ENCODE results near the gene GGACT.
A peak's percentile ranks its signal among the peaks of the same experiment; 100 is the strongest.

The GGACT gene

DNA sequence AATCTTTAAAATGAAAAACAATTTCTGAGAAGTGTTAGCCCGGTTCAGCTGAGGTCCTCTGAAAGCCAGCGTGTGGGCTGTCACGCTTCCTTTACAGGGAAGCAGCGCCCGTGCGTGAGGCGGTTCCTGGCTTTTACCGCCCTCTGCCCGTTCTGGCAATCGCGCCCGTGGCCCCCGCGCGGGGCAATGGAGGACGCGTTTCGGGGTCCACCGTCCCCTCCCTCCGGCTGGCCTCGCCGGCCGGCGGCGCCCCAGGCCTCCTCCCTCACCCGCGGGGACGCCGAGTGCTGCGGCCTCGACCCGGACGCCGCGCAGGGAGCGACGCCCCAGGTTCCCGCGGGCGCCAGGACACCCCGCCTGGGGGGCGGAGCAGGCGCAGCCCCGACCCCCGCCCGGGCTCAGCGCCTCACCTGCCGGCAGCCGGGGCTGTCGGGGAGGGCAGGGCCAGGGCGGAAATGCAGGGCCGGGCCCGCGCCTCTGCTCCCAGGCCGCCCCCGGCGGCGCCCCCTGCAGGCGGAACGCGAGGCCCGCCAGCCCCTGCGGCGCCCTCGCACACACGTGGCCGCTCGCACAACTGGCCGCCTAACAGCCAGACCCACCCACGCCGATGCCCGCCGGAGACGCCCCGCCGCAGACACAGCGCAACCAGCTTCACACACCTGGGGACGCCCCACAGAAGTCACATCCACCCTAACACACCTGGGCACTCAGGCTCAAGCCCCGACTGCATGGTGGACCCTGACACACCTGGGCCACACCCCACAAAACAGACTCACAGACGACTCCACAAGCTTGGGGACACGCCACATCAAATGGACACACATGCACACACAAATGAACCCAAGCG lies at the start of gene GGACT:
GGACT (minus strand) TSS at position 459 of the 847 bp plus-strand sequence. CDS start 56,198 bp downstream, outside the sequence.
- H3K4me3 ChIP-seq (ENCODE audit: low read depth, low read length) = peak within 1 kb of the TSS; percentile 70
- H3K9me3 ChIP-seq (ENCODE audit: control insufficient read depth, insufficient read depth, low read length) = no peaks in the 10 kb centered on the region
- H3K36me3 ChIP-seq (ENCODE audit: control insufficient read depth, insufficient read depth, low read length) = no peaks in the 10 kb centered on the region
- H3K4me1 ChIP-seq (ENCODE audit: control insufficient read depth, insufficient read depth, low read length) = no peaks in the 10 kb centered on the region
- H3K27me3 ChIP-seq (ENCODE audit: control insufficient read depth, insufficient read depth, low read length) = peaks cover 7% of the 10 kb centered on the region
- H3K9ac ChIP-seq (ENCODE audit: low read depth, low read length) = peak within 1 kb of the TSS; percentile 81

DNA sequence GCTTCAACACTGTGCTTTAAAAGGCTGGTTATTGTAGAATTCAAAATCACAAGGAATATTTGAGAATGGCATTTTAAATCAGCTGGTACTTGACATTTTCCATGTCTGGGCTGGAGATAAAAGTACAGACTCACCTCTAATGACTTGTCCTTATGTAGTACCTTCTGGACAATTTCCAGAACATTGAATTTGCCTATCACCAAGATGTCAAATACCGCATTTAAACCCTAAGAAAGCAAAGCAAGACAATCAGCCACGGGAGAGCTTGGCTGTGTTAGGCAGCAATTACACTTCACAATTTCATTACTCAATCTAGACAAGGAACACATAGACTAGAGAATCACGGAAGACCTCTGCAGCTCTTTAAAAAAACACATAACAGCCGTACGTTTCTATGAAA lies 49.2 kb upstream of the GGACT start:
- H3K9ac ChIP-seq (ENCODE audit: low read depth, low read length) = no peak overlapping the region
- H3K4me1 ChIP-seq (ENCODE audit: control insufficient read depth, insufficient read depth, low read length) = no peaks in the 10 kb centered on the region
- H3K27me3 ChIP-seq (ENCODE audit: control insufficient read depth, insufficient read depth, low read length) = no peaks in the 10 kb centered on the region
- no peak overlapping the region for H3K4me3 ChIP-seq (ENCODE audit: low read depth, low read length)
- peaks cover 8% of the 10 kb centered on the region for H3K36me3 ChIP-seq (ENCODE audit: control insufficient read depth, insufficient read depth, low read length)
- no peaks in the 10 kb centered on the region for H3K9me3 ChIP-seq (ENCODE audit: control insufficient read depth, insufficient read depth, low read length)

DNA sequence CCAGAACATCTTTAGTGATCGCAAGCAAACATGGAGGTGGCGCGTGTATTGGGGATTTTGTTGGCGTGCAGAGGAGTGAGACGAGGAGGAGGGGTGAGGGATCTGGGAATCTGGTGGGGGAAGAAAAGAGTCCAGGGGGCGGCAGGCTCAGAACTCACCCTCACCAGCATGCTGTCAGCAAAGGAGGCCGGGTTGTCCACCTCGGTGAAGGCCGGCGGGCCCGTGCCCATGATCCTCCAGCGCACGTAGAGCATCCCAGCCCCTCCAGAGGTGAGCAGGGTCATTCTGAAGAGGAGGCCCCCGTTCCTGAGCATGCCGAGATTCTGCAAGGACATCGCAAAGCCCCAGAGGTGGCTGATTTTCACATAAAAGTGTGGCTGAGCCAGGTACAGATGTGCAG lies 48.8 kb upstream of the GGACT start:
- Histone ChIP-seq H3K4me3 (ENCODE audit: low read depth, low read length) (no peak overlapping the region), H3K9ac (ENCODE audit: low read depth, low read length) (no peak overlapping the region), H3K27me3 (ENCODE audit: control insufficient read depth, insufficient read depth, low read length) (no peaks in the 10 kb centered on the region), H3K4me1 (ENCODE audit: control insufficient read depth, insufficient read depth, low read length) (no peaks in the 10 kb centered on the region), H3K36me3 (ENCODE audit: control insufficient read depth, insufficient read depth, low read length) (peaks cover 8% of the 10 kb centered on the region), H3K9me3 (ENCODE audit: control insufficient read depth, insufficient read depth, low read length) (no peaks in the 10 kb centered on the region)

- Histone ChIP-seq H3K36me3 (ENCODE audit: control insufficient read depth, insufficient read depth, low read length) (peaks cover 8% of the 10 kb centered on the region), H3K9ac (ENCODE audit: low read depth, low read length) (no peak overlapping the region), H3K4me3 (ENCODE audit: low read depth, low read length) (no peak overlapping the region), H3K9me3 (ENCODE audit: control insufficient read depth, insufficient read depth, low read length) (no peaks in the 10 kb centered on the region), H3K27me3 (ENCODE audit: control insufficient read depth, insufficient read depth, low read length) (no peaks in the 10 kb centered on the region), H3K4me1 (ENCODE audit: control insufficient read depth, insufficient read depth, low read length) (no peaks in the 10 kb centered on the region)
Observed at GRCh38 chr13:100636441-100636840, 47.9 kb upstream of the GGACT start.

DNA sequence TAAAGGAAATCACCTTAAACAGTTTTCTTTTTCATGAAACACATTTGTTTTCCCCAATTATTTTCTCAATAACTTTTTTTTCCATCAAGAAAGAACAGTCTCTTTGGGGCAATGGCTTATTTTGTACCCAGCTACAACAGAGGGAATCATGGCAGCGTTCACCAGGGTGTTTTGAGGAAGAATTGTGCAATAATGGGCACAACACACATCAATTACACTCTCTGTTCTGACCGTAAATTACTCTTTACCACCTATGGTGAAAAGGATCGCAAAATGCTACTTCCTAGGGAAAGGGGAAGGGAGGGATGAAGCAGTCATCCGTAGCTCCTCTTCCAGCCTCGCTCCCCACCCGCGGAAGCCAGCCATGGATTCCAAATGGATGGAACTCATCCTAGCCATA lies 47.4 kb upstream of the GGACT start:
- H3K4me3 ChIP-seq (ENCODE audit: low read depth, low read length) = no peak overlapping the region
- H3K27me3 ChIP-seq (ENCODE audit: control insufficient read depth, insufficient read depth, low read length) = no peaks in the 10 kb centered on the region
- peaks cover 8% of the 10 kb centered on the region for H3K36me3 ChIP-seq (ENCODE audit: control insufficient read depth, insufficient read depth, low read length)

DNA sequence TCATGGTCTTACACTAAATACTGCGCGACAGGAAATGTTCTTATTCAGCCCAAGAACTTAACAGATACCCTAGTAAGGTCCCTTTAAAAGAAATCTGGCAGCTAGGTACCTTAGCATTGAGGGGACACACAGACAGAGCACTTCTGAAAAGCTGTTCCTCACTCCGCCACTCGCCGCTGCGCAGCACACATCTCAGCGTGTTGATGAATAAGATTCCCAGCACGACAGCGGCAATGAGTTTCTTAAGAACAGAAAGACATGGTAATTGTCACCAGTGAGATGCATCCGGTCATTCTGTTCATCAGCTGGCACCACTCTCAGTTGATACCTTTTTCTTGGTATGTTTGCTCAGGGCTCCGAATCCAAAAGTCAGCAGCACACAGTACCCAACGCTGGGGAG lies 46.1 kb upstream of the GGACT start:
- Histone ChIP-seq H3K36me3 (ENCODE audit: control insufficient read depth, insufficient read depth, low read length) (peaks cover 8% of the 10 kb centered on the region), H3K27me3 (ENCODE audit: control insufficient read depth, insufficient read depth, low read length) (no peaks in the 10 kb centered on the region), H3K9me3 (ENCODE audit: control insufficient read depth, insufficient read depth, low read length) (no peaks in the 10 kb centered on the region), H3K9ac (ENCODE audit: low read depth, low read length) (no peak overlapping the region), H3K4me1 (ENCODE audit: control insufficient read depth, insufficient read depth, low read length) (peaks cover 4% of the 10 kb centered on the region), H3K4me3 (ENCODE audit: low read depth, low read length) (no peak overlapping the region)

More for the DNA sequence above, 47.4 kb upstream of the GGACT start:
- Histone ChIP-seq H3K4me1 (ENCODE audit: control insufficient read depth, insufficient read depth, low read length) (no peaks in the 10 kb centered on the region), H3K9ac (ENCODE audit: low read depth, low read length) (no peak overlapping the region), H3K9me3 (ENCODE audit: control insufficient read depth, insufficient read depth, low read length) (no peaks in the 10 kb centered on the region)

- no peak overlapping the region for H3K4me3 ChIP-seq (ENCODE audit: low read depth, low read length)
- H3K9me3 ChIP-seq (ENCODE audit: control insufficient read depth, insufficient read depth, low read length) = no peaks in the 10 kb centered on the region
- H3K27me3 ChIP-seq (ENCODE audit: control insufficient read depth, insufficient read depth, low read length) = no peaks in the 10 kb centered on the region
- no peak overlapping the region for H3K9ac ChIP-seq (ENCODE audit: low read depth, low read length)
- H3K36me3 ChIP-seq (ENCODE audit: control insufficient read depth, insufficient read depth, low read length) = peaks cover 8% of the 10 kb centered on the region
- peaks cover 4% of the 10 kb centered on the region for H3K4me1 ChIP-seq (ENCODE audit: control insufficient read depth, insufficient read depth, low read length)
Observed at GRCh38 chr13:100633461-100633860, 44.9 kb upstream of the GGACT start.

- peaks cover 7% of the 10 kb centered on the region for H3K4me1 ChIP-seq (ENCODE audit: control insufficient read depth, insufficient read depth, low read length)
- no peak overlapping the region for H3K4me3 ChIP-seq (ENCODE audit: low read depth, low read length)
- H3K9ac ChIP-seq (ENCODE audit: low read depth, low read length) = no peak overlapping the region
- no peaks in the 10 kb centered on the region for H3K27me3 ChIP-seq (ENCODE audit: control insufficient read depth, insufficient read depth, low read length)
- peaks cover 5% of the 10 kb centered on the region for H3K36me3 ChIP-seq (ENCODE audit: control insufficient read depth, insufficient read depth, low read length)
- no peaks in the 10 kb centered on the region for H3K9me3 ChIP-seq (ENCODE audit: control insufficient read depth, insufficient read depth, low read length)
Observed at GRCh38 chr13:100630555-100630954, 42.0 kb upstream of the GGACT start.

DNA sequence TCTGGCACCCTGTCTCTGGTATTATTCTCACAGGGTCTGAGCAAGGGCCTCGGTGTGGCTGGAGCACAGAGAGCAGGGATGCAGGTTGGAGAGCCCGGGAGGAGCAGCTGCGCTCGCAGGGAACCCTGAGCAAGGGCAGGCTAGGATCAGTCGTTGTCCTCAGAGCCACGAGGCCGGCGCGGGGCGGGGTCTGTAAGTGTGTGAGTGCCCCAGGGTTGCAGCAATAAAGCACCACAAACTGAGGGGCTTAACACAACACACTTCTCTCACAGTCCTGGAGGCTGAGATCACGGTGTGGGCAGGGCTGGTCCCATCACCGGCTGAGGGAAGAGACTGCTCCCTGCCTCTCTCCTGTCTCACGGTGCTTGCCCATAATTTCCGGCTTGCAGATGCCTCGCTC lies 38.5 kb upstream of the GGACT start:
- H3K9me3 ChIP-seq (ENCODE audit: control insufficient read depth, insufficient read depth, low read length) = no peaks in the 10 kb centered on the region
- no peaks in the 10 kb centered on the region for H3K27me3 ChIP-seq (ENCODE audit: control insufficient read depth, insufficient read depth, low read length)
- no peak overlapping the region for H3K9ac ChIP-seq (ENCODE audit: low read depth, low read length)
- no peak overlapping the region for H3K4me3 ChIP-seq (ENCODE audit: low read depth, low read length)
- H3K36me3 ChIP-seq (ENCODE audit: control insufficient read depth, insufficient read depth, low read length) = peaks cover 5% of the 10 kb centered on the region
- peaks cover 13% of the 10 kb centered on the region for H3K4me1 ChIP-seq (ENCODE audit: control insufficient read depth, insufficient read depth, low read length)

DNA sequence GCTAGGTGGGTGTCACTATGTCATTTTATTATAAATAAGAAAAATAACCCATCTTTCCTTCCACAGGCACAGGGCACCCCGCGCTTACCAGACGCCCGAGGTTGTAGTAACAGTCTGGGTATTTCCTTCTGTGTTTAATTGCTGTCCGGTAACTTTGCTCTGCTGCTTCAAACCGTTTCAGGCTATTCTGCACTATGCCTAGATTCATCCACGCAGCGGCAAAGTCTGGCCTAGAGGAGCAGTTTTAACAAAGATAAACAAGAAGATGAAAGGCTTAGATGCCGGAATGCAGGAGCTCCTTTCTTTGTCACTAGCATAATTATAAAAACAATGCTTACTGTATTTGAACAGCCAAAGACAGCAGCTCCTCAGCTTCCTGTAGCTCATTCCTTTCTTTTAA lies 36.9 kb upstream of the GGACT start:
- H3K36me3 ChIP-seq (ENCODE audit: control insufficient read depth, insufficient read depth, low read length) = peaks cover 7% of the 10 kb centered on the region
- peaks cover 9% of the 10 kb centered on the region for H3K4me1 ChIP-seq (ENCODE audit: control insufficient read depth, insufficient read depth, low read length)
- no peak overlapping the region for H3K4me3 ChIP-seq (ENCODE audit: low read depth, low read length)
- no peaks in the 10 kb centered on the region for H3K27me3 ChIP-seq (ENCODE audit: control insufficient read depth, insufficient read depth, low read length)
- no peaks in the 10 kb centered on the region for H3K9me3 ChIP-seq (ENCODE audit: control insufficient read depth, insufficient read depth, low read length)
- no peak overlapping the region for H3K9ac ChIP-seq (ENCODE audit: low read depth, low read length)

GRCh38 chr13:100620792-100621191 lies 32.2 kb upstream of the GGACT start:
- H3K36me3 ChIP-seq (ENCODE audit: control insufficient read depth, insufficient read depth, low read length) = peaks cover 7% of the 10 kb centered on the region
- no peak overlapping the region for H3K9ac ChIP-seq (ENCODE audit: low read depth, low read length)
- no peaks in the 10 kb centered on the region for H3K9me3 ChIP-seq (ENCODE audit: control insufficient read depth, insufficient read depth, low read length)
- no peak overlapping the region for H3K4me3 ChIP-seq (ENCODE audit: low read depth, low read length)
- H3K4me1 ChIP-seq (ENCODE audit: control insufficient read depth, insufficient read depth, low read length) = peaks cover 8% of the 10 kb centered on the region
- H3K27me3 ChIP-seq (ENCODE audit: control insufficient read depth, insufficient read depth, low read length) = no peaks in the 10 kb centered on the region

DNA sequence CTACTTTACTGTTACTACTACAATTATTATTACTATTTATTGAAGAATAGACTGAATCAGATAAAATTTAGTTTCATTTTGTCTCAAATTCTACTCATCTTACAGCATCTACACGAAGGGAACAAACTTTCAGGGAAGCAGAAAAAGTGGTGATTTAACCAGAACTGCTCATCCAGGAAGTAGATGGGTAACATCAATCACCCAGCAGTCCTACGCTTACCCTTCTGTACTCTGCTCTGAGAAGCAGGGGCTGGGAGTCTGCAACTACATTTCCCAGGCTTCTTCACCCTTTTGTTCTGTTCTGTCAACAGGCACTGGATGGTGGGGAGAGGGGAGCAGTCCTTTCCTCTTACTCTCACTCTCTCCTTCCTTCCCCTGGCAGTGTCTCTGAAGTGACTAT lies 31.4 kb upstream of the GGACT start:
- H3K27me3 ChIP-seq (ENCODE audit: control insufficient read depth, insufficient read depth, low read length) = no peaks in the 10 kb centered on the region
- H3K36me3 ChIP-seq (ENCODE audit: control insufficient read depth, insufficient read depth, low read length) = peaks cover 7% of the 10 kb centered on the region
- no peak overlapping the region for H3K4me3 ChIP-seq (ENCODE audit: low read depth, low read length)
- H3K9me3 ChIP-seq (ENCODE audit: control insufficient read depth, insufficient read depth, low read length) = no peaks in the 10 kb centered on the region
- no peak overlapping the region for H3K9ac ChIP-seq (ENCODE audit: low read depth, low read length)
- H3K4me1 ChIP-seq (ENCODE audit: control insufficient read depth, insufficient read depth, low read length) = peaks cover 2% of the 10 kb centered on the region

Measured in iPS-15b (cell line).